ENCODE measurements around the gene NRBP1.

The NRBP1 gene

GRCh38 chr2:27428213-27428977, at the start of gene NRBP1:
Gene NRBP1, plus strand, starts transcription at chr2:27428631. Its CDS starts 4,643 bp downstream, at chr2:27433274.
- intact Hi-C loops (cut with DNase I), result loop anchor here (1.0 to 5.0 kb wide), 2 partner anchors 19 to 46 kb away; partner anchors contain the start of genes PPM1G and ZNF513
- DNase-seq, result peak; percentile 89 to 99 (median 95)

GRCh38 chr2:27378809-27379290, 49.6 kb upstream of the NRBP1 start:
- DNase-seq, result no peak
- intact Hi-C loops (cut with DNase I), result no loop called here

GRCh38 chr2:27379383-27379835, 49.0 kb upstream of the NRBP1 start:
- DNase-seq, result no peak
- intact Hi-C loops (cut with DNase I), result no loop called here

GRCh38 chr2:27379836-27380625, 48.4 kb upstream of the NRBP1 start:
- intact Hi-C loops (cut with DNase I), result loop anchor here (1.0 to 5.0 kb wide), 3 partner anchors 10 to 47 kb away; partner anchors contain the start of genes EIF2B4, NRBP1, PPM1G and SNX17
- DNase-seq, result peak; percentile 55 to 96 (median 72)

GRCh38 chr2:27380626-27381545, 47.5 kb upstream of the NRBP1 start, which contains the start of gene ZNF513:
Gene ZNF513, minus strand, starts transcription at chr2:27380734. Its CDS starts 208 bp downstream, at chr2:27380526.
- DNase-seq, result peak; percentile 97 to 100 (median 98)
- intact Hi-C loops (cut with DNase I), result loop anchor here (1.0 to 5.0 kb wide), 3 partner anchors 11 to 46 kb away; partner anchors contain the start of genes EIF2B4, NRBP1, PPM1G and SNX17

GRCh38 chr2:27381577-27382181, 46.8 kb upstream of the NRBP1 start:
- intact Hi-C loops (cut with DNase I), result loop anchor here (2.0 to 5.0 kb wide), 2 partner anchors 27 to 46 kb away; partner anchors contain the start of genes NRBP1 and PPM1G

GRCh38 chr2:27390822-27391679, 37.4 kb upstream of the NRBP1 start:
- intact Hi-C loops (cut with DNase I), result no loop called here
- DNase-seq, result no peak

More at GRCh38 chr2:27381577-27382181, 46.8 kb upstream of the NRBP1 start:
- no peak for DNase-seq

- intact Hi-C loops (cut with DNase I), result no loop called here
- peak in 1 of 10 donors; percentile 84 for DNase-seq
Measured at GRCh38 chr2:27393225-27393624, 35.2 kb upstream of the NRBP1 start.

GRCh38 chr2:27398962-27399361, 29.5 kb upstream of the NRBP1 start:
- no peak for DNase-seq
- intact Hi-C loops (cut with DNase I), result no loop called here

- DNase-seq, result no peak
- intact Hi-C loops (cut with DNase I), result no loop called here
Measured at GRCh38 chr2:27400348-27401135, 27.9 kb upstream of the NRBP1 start.

GRCh38 chr2:27407798-27408491, 20.5 kb upstream of the NRBP1 start:
- no peak for DNase-seq
- intact Hi-C loops (cut with DNase I), result loop anchor here (2.0 kb wide), 1 partner anchor 27 kb away; the partner anchor contains the start of gene ZNF513

- intact Hi-C loops (cut with DNase I), result loop anchor here (1.0 to 2.0 kb wide), 3 partner anchors 20 to 38 kb away; partner anchors contain the start of genes EIF2B4, NRBP1, SNX17 and ZNF513
- DNase-seq, result no peak
Measured at GRCh38 chr2:27408601-27409320, 19.7 kb upstream of the NRBP1 start.

- DNase-seq, result peak; percentile 93 to 100 (median 97)
- intact Hi-C loops (cut with DNase I), result loop anchor here (1.0 to 2.0 kb wide), 3 partner anchors 19 to 39 kb away; partner anchors contain the start of genes EIF2B4, NRBP1, SNX17 and ZNF513
Measured at GRCh38 chr2:27409321-27410073, 18.9 kb upstream of the NRBP1 start, which contains the start of gene PPM1G. Gene PPM1G, minus strand, starts transcription at chr2:27409591. Its CDS starts 169 bp downstream, at chr2:27409422.

- intact Hi-C loops (cut with DNase I), result no loop called here
- no peak for DNase-seq
Measured at GRCh38 chr2:27412419-27413152, 15.8 kb upstream of the NRBP1 start.
